ENCODE results near the gene ANKRD12. TPM values are rescaled to one million over a fixed set of nuclear protein-coding genes. Genes with fewer than 3 reads are reported as not detected.

Gene ANKRD12
- polyA plus RNA-seq, 1 donor from 2014 or later: 32.3 TPM

- Histone ChIP-seq H3K79me2 (replicated peaks; ENCODE audit: insufficient read depth, low read length) (peaks cover 24% of the 10 kb centered on the region), H3F3A (ENCODE audit: insufficient read depth, low read length, poor library complexity, severe bottlenecking) (peaks cover 7% of the 10 kb centered on the region), H3K9ac (ENCODE audit: low read length) (peak overlapping the region; percentile 62), H3K9me3 (ENCODE audit: low read length) (no peaks in the 10 kb centered on the region), H3K36me3 (ENCODE audit: insufficient read depth, low read length) (no peaks in the 10 kb centered on the region), H3K27me3 (ENCODE audit: insufficient read depth, low read depth, low read length) (no peaks in the 10 kb centered on the region), H3K4me2 (ENCODE audit: low read length) (peak overlapping the region; percentile 65), H2AFZ (ENCODE audit: low read depth, low read length) (peak overlapping the region; percentile 69), H4K20me1 (ENCODE audit: insufficient read depth) (no peaks in the 10 kb centered on the region), H3K27ac (ENCODE audit: low read length) (peak overlapping the region; percentile 45), H3K4me3 (ENCODE audit: low read length) (peak overlapping the region; percentile 87), H3K9me2 (ENCODE audit: insufficient read depth, low read length) (no peaks in the 10 kb centered on the region)
- TF ChIP-seq POLR2AphosphoS5 (IDR thresholded peaks at IDR 0.05) (peak; percentile 17), MXI1 (conservative IDR thresholded peaks at IDR 0.05; ENCODE audit: poor library complexity, severe bottlenecking) (peak; percentile 69), CTCF (IDR thresholded peaks at IDR 0.05; ENCODE audit: poor library complexity, severe bottlenecking) (no peak), RAD21 (conservative IDR thresholded peaks at IDR 0.05) (peak; percentile 20), REST (IDR thresholded peaks at IDR 0.05; ENCODE audit: borderline replicate concordance) (peak; percentile 34), SMC3 (conservative IDR thresholded peaks at IDR 0.05; ENCODE audit: poor library complexity) (no peak), TAF1 (IDR thresholded peaks at IDR 0.05; ENCODE audit: low read depth) (no peak), EP300 (conservative IDR thresholded peaks at IDR 0.05; ENCODE audit: poor library complexity, severe bottlenecking) (peak; percentile 8), EZH2 (IDR thresholded peaks at IDR 0.05; ENCODE audit: borderline replicate concordance, insufficient read depth, low read length, poor library complexity, severe bottlenecking) (no peak)
Observed at GRCh38 chr18:9333441-9334328, 197.1 kb downstream of the ANKRD12 start.

- peaks cover 7% of the 10 kb centered on the region for H3F3A ChIP-seq (ENCODE audit: insufficient read depth, low read length, poor library complexity, severe bottlenecking)
- peak within 1 kb of the TSS; percentile 87 for H3K4me3 ChIP-seq (ENCODE audit: low read length)
- no peaks in the 10 kb centered on the region for H3K36me3 ChIP-seq (ENCODE audit: insufficient read depth, low read length)
- peak within 1 kb of the TSS; percentile 74 for H3K4me2 ChIP-seq (ENCODE audit: low read length)
- peak within 1 kb of the TSS; percentile 53 for H3K27ac ChIP-seq (ENCODE audit: low read length)
- peak; percentile 59 for TF ChIP-seq POLR2AphosphoS5 (IDR thresholded peaks at IDR 0.05)
- TF ChIP-seq CTCF (IDR thresholded peaks at IDR 0.05; ENCODE audit: poor library complexity, severe bottlenecking): no peak
- H3K79me2 ChIP-seq (replicated peaks; ENCODE audit: insufficient read depth, low read length): peaks cover 24% of the 10 kb centered on the region
- H4K20me1 ChIP-seq (ENCODE audit: insufficient read depth): no peaks in the 10 kb centered on the region
- H2AFZ ChIP-seq (ENCODE audit: low read depth, low read length): peak within 1 kb of the TSS; percentile 69
- no peaks in the 10 kb centered on the region for H3K9me3 ChIP-seq (ENCODE audit: low read length)
- H3K9ac ChIP-seq (ENCODE audit: low read length): peak within 1 kb of the TSS; percentile 75
- H3K9me2 ChIP-seq (ENCODE audit: insufficient read depth, low read length): no peaks in the 10 kb centered on the region
- no peaks in the 10 kb centered on the region for H3K27me3 ChIP-seq (ENCODE audit: insufficient read depth, low read depth, low read length)
Observed at GRCh38 chr18:9334329-9334972, 197.9 kb downstream of the ANKRD12 start, which contains the start of gene TWSG1. TSS of gene TWSG1 (plus strand) at chr18:9334773. CDS start at chr18:9337230, 2,457 bp downstream.

Data from neural cell (in vitro differentiated cells).